Measurements from ENCODE around the gene RNF144B. TPM values are rescaled to one million over a fixed set of nuclear protein-coding genes. Genes with fewer than 3 reads are reported as not detected.

Gene RNF144B
- total RNA-seq, 2 experiments from 2014 or later: 1.8 to 1.9 TPM

GRCh38 chr6:18416341-18416679, 29.2 kb downstream of the RNF144B start:
- Mint-ChIP-seq H3K4me1 (ENCODE audit: low read depth) (peaks cover 8% of the 10 kb centered on the region), H3K27ac (no peak overlapping the region), H3K9me3 (no peaks in the 10 kb centered on the region), H3K27me3 (no peaks in the 10 kb centered on the region), H3K4me3 (no peak overlapping the region), H3K36me3 (ENCODE audit: low read depth) (peaks cover 3% of the 10 kb centered on the region)
- DNase-seq: no peak
- POLR2A ChIA-PET: no interaction called here
- ATAC-seq: no peak
- TF ChIP-seq CTCF (IDR thresholded peaks at IDR 0.05): no peak
- CTCF ChIA-PET: no interaction called here
- intact Hi-C loops (cut with micrococcal nuclease): no loop called here

GRCh38 chr6:18420328-18420727, 33.2 kb downstream of the RNF144B start:
- H3K27me3 Mint-ChIP-seq: no peaks in the 10 kb centered on the region
- no peak overlapping the region for H3K27ac Mint-ChIP-seq
- H3K4me1 Mint-ChIP-seq (ENCODE audit: low read depth): peaks cover 1% of the 10 kb centered on the region
- DNase-seq (no peak), ATAC-seq (no peak)
- H3K36me3 Mint-ChIP-seq (ENCODE audit: low read depth): peaks cover 3% of the 10 kb centered on the region
- intact Hi-C loops (cut with micrococcal nuclease): no loop called here
- ChIA-PET POLR2A (no interaction called here), CTCF (no interaction called here)
- no peak for TF ChIP-seq CTCF (IDR thresholded peaks at IDR 0.05)
- no peak overlapping the region for H3K4me3 Mint-ChIP-seq
- no peaks in the 10 kb centered on the region for H3K9me3 Mint-ChIP-seq

GRCh38 chr6:18422136-18422535, 35.0 kb downstream of the RNF144B start:
- DNase-seq (no peak), ATAC-seq (no peak)
- intact Hi-C loops (cut with micrococcal nuclease): no loop called here
- no peak overlapping the region for H3K4me3 Mint-ChIP-seq
- ChIA-PET CTCF (no interaction called here), POLR2A (no interaction called here)
- H3K36me3 Mint-ChIP-seq (ENCODE audit: low read depth): no peaks in the 10 kb centered on the region
- peaks cover 14% of the 10 kb centered on the region for H3K4me1 Mint-ChIP-seq (ENCODE audit: low read depth)
- no peak overlapping the region for H3K27ac Mint-ChIP-seq
- H3K27me3 Mint-ChIP-seq: no peaks in the 10 kb centered on the region
- no peaks in the 10 kb centered on the region for H3K9me3 Mint-ChIP-seq
- TF ChIP-seq CTCF (IDR thresholded peaks at IDR 0.05): no peak

- no peak overlapping the region for H3K27ac Mint-ChIP-seq
- POLR2A ChIA-PET: no interaction called here
- intact Hi-C loops (cut with micrococcal nuclease): no loop called here
- TF ChIP-seq CTCF (IDR thresholded peaks at IDR 0.05): no peak
- H3K27me3 Mint-ChIP-seq: no peaks in the 10 kb centered on the region
- peaks cover 1% of the 10 kb centered on the region for H3K36me3 Mint-ChIP-seq (ENCODE audit: low read depth)
- no peak for ATAC-seq
- no peaks in the 10 kb centered on the region for H3K9me3 Mint-ChIP-seq
- CTCF ChIA-PET: no interaction called here
- no peak overlapping the region for H3K4me3 Mint-ChIP-seq
- H3K4me1 Mint-ChIP-seq (ENCODE audit: low read depth): peaks cover 17% of the 10 kb centered on the region
- DNase-seq: no peak
Measured at GRCh38 chr6:18423426-18423825, 36.3 kb downstream of the RNF144B start.

GRCh38 chr6:18424201-18424600, 37.1 kb downstream of the RNF144B start:
- DNase-seq: no peak
- H3K9me3 Mint-ChIP-seq: no peaks in the 10 kb centered on the region
- H3K4me3 Mint-ChIP-seq: no peak overlapping the region
- no peak for TF ChIP-seq CTCF (IDR thresholded peaks at IDR 0.05)
- intact Hi-C loops (cut with micrococcal nuclease): no loop called here
- no peak overlapping the region for H3K27ac Mint-ChIP-seq
- no peak for ATAC-seq
- no peaks in the 10 kb centered on the region for H3K27me3 Mint-ChIP-seq
- POLR2A ChIA-PET: no interaction called here
- peaks cover 17% of the 10 kb centered on the region for H3K4me1 Mint-ChIP-seq (ENCODE audit: low read depth)
- CTCF ChIA-PET: no interaction called here
- H3K36me3 Mint-ChIP-seq (ENCODE audit: low read depth): peaks cover 1% of the 10 kb centered on the region
